Upper lobe of left lung (tissue), 6 donors: ENCODE measurements around the gene IMMP2L. TPM values are rescaled to one million over a fixed set of nuclear protein-coding genes. Genes with fewer than 3 reads are reported as not detected.
A peak's percentile ranks its signal among the peaks of the same experiment; 100 is the strongest.

Experiments
- ATAC-seq, 2 donors: fragments of 200-7000 bp; cut with Tn5 transposase; one replicate each; pipeline ENCODE4 v1.9.1; 2022; ENCODE audit warnings: mild to moderate bottlenecking in 2 of 2, moderate library complexity in 2 of 2; ENCODE audit not compliant: low FRiP score in 2 of 2
- DNase-seq, 2 donors: peaks; one replicate each; pipeline ENCODE4 v3.0.0-alpha.2; 2019 to 2020
- H3K27ac ChIP-seq, 4 donors: fragments of 200-600 bp; sonication (generic); one replicate each; pipeline ENCODE4 v1.5.1; 2016 to 2019
- H3K27me3 ChIP-seq, 4 donors: fragments of 200-600 bp; sonication (generic); one replicate each; pipeline ENCODE4 v1.5.1; 2017 to 2019
- H3K36me3 ChIP-seq, 4 donors: fragments of 200-600 bp; sonication (generic); one replicate each; pipeline ENCODE4 v1.5.1; 2016 to 2019
- H3K4me1 ChIP-seq, 4 donors: fragments of 200-600 bp; sonication (generic); one replicate each; pipeline ENCODE4 v1.5.1; 2018 to 2019
- H3K4me3 ChIP-seq, 4 donors: fragments of 200-600 bp; sonication (generic); one replicate each; pipeline ENCODE4 v1.5.1; 2017 to 2019; ENCODE audit warnings: mild to moderate bottlenecking in 2 of 4, moderate library complexity in 1 of 4
- H3K9me3 ChIP-seq, 4 donors: fragments of 200-600 bp; sonication (generic); one replicate each; pipeline ENCODE4 v1.5.1; 2018 to 2019
- EP300 ChIP-seq, 4 donors: sonication (generic); formaldehyde crosslinking; IDR thresholded peaks; one replicate each; pipeline ENCODE4 v1.5.1; 2017; ENCODE audit warnings: antibody characterized with exemption in 4 of 4, control low read depth in 2 of 4
- POLR2A ChIP-seq, 4 donors: fragments of 450-650 bp; IDR thresholded peaks; one replicate each; pipeline ENCODE4 v1.5.1; 2016 to 2017; ENCODE audit warnings: antibody characterized with exemption in 4 of 4, mild to moderate bottlenecking in 2 of 4
- POLR2AphosphoS5 ChIP-seq, 2 donors: sonication (generic); formaldehyde crosslinking; IDR thresholded peaks; one replicate each; pipeline ENCODE4 v1.5.1; 2017; ENCODE audit warnings: antibody characterized with exemption in 2 of 2
- WGBS, 2 donors: methylation state at CpG; one replicate each; pipeline ENCODE4 v1.1.5; 2017 to 2018; 5-methylcytosine and 5-hydroxymethylcytosine counted together
- total RNA-seq, 6 donors: library from RNA; depleted of rRNA in 4 of 6; stranded (reverse); fragments of >200 nt in 4 of 6; gene quantifications; one replicate each; pipeline versions ENCODE4 v1.1.0 to v1.2.1, GENCODE V29; 2016 to 2021
- TF ChIP-seq, protein P1 (sequence below), 6 experiments: fragments of 450-650 bp in 4 of 6; fragments of 200-600 bp in 2 of 6; sonication (generic) in 2 of 6; IDR thresholded peaks; one replicate each; pipeline ENCODE4 v1.5.1; 2016 to 2019; ENCODE audit warnings: antibody characterized with exemption in 6 of 6
- donor health status: DM: no; HTN: no; CAD: no; lungs with moderate emphysema.
- donor health status: DM: no; HTN: yes; CAD: no; lungs with severe emphysema.

IMMP2L gene
- total RNA-seq, 6 donors from 2014 or later: 7.1 to 17.5 (median 11.3) TPM

DNA sequence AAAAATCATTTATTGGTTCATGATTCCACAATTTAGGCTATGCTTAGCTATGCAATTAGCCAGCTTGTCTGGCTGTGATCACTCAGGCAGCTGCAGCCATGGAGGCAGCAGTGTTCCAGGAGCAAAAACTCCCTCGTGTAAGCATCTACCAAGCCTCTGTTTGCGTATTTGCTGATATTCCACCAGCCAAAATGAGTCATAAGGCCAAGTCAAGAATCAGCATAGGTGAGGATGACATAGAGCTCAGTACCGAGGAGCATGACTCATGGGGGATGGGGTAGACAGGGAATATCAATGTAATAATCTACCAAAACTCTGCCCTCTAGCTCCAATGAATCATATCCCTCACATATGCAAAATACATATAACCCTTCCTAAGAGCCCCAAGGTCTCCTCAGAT is 63.3 kb downstream of the IMMP2L start:
- TF ChIP-seq POLR2A (IDR thresholded peaks at IDR 0.05) (no peak), EP300 (IDR thresholded peaks at IDR 0.05) (no peak), POLR2AphosphoS5 (IDR thresholded peaks at IDR 0.05) (no peak)
- TF ChIP-seq, protein P1, sequence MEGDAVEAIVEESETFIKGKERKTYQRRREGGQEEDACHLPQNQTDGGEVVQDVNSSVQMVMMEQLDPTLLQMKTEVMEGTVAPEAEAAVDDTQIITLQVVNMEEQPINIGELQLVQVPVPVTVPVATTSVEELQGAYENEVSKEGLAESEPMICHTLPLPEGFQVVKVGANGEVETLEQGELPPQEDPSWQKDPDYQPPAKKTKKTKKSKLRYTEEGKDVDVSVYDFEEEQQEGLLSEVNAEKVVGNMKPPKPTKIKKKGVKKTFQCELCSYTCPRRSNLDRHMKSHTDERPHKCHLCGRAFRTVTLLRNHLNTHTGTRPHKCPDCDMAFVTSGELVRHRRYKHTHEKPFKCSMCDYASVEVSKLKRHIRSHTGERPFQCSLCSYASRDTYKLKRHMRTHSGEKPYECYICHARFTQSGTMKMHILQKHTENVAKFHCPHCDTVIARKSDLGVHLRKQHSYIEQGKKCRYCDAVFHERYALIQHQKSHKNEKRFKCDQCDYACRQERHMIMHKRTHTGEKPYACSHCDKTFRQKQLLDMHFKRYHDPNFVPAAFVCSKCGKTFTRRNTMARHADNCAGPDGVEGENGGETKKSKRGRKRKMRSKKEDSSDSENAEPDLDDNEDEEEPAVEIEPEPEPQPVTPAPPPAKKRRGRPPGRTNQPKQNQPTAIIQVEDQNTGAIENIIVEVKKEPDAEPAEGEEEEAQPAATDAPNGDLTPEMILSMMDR (IDR thresholded peaks at IDR 0.05): no peak
- Histone ChIP-seq H3K36me3 (no peaks in the 10 kb centered on the region), H3K9me3 (no peaks in the 10 kb centered on the region), H3K4me1 (no peaks in the 10 kb centered on the region), H3K4me3 (no peak overlapping the region), H3K27ac (no peak overlapping the region), H3K27me3 (no peaks in the 10 kb centered on the region)
- 84 to 88% methylated on average over 3 of the region's 3 CpGs for WGBS, 2 donors
- ATAC-seq (no peak), DNase-seq (no peak)

DNA sequence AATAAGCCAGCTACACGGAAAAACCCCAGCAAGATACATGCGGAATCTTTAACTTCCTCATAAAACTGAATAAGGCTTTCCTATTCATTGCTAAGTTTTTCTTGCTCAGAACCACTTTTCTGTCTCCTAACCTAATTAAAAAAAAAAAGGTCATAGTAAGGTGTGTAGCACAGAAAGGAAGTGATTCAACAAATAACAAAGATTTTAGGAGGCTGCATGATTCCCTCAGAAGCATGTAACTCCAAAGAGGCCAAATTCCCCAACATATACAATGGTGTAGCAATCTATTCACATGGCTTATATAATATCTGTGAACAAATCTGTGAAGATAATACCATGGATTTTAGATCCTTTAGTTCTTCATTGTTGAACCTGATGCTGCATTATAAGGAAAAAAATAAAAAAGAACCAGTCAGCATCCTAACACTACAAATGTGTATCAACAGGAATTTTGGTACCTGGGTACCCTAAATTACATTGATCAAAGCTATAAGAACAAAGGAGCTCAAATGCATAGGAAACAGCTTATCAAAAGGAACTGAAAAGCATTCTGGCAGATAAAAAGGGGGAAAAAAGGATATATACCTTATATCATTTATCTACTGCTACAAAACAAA is 63.8 kb downstream of the IMMP2L start:
- 73 to 85% methylated on average over 2 of the region's 2 CpGs for WGBS, 2 donors
- DNase-seq (no peak), ATAC-seq (no peak)
- Histone ChIP-seq H3K4me1 (no peaks in the 10 kb centered on the region), H3K27ac (no peak overlapping the region), H3K4me3 (no peak overlapping the region), H3K9me3 (no peaks in the 10 kb centered on the region), H3K36me3 (no peaks in the 10 kb centered on the region), H3K27me3 (no peaks in the 10 kb centered on the region)
- TF ChIP-seq, protein P1 (IDR thresholded peaks at IDR 0.05): no peak
- TF ChIP-seq POLR2A (IDR thresholded peaks at IDR 0.05) (no peak), EP300 (IDR thresholded peaks at IDR 0.05) (no peak), POLR2AphosphoS5 (IDR thresholded peaks at IDR 0.05) (no peak)

DNA sequence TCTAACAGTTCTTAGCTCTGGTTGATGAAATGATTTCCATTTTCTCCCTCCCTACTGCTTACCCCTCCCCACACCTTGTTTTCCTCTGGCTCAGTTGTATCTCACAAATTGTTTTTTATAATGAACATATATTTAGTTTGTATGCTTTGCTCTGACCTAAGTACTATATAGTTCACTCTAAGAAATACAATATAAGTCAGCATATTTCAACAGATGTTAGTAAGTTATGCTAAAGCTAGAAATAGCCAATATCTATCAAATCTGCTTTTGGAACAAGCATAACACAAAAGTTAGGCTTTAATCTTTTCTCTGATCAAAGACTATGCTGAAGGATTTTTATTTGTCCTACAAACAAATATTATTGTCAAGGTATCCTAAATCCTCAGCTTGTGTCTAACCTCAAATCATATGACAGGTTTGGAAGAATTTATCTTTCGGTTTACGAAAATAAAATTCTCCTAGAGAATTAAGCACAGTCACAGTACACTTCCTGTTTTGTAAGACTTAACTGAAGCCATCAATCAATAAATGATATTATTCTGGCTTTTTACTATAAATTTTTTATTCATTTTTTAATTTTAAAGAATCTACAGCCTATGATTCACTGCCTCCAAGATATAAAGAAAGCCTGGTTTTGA is 67.0 kb downstream of the IMMP2L start:
- Histone ChIP-seq H3K27me3 (no peaks in the 10 kb centered on the region), H3K4me1 (no peaks in the 10 kb centered on the region), H3K27ac (no peak overlapping the region), H3K36me3 (no peaks in the 10 kb centered on the region), H3K4me3 (no peak overlapping the region), H3K9me3 (no peaks in the 10 kb centered on the region)
- DNase-seq (no peak), ATAC-seq (no peak)
- TF ChIP-seq EP300 (IDR thresholded peaks at IDR 0.05) (no peak), POLR2A (IDR thresholded peaks at IDR 0.05) (no peak), POLR2AphosphoS5 (IDR thresholded peaks at IDR 0.05) (no peak)
- TF ChIP-seq, protein P1 (IDR thresholded peaks at IDR 0.05): no peak
- WGBS, 2 donors: 72 to 78% methylated on average over 2 of the region's 2 CpGs

DNA sequence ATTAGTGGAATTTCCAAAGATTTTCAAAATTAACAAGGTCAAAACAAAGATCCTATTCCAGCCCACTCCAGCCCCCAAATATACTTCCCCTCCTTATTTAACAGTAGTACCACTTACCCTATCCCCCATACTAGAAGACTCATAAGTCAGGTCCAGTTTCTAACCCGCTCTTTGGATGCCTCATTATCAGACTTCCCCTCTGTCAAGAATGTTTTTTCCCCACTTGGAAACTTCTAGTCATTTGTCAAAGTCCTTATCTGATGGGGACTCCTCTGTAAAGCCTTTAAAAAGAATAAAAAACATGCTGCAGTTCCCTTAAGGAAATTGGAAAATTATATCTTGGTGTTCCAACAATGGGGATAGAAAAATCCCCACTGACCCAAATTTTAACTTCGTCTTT is 70.1 kb downstream of the IMMP2L start:
- WGBS, 2 donors: 64 to 73% methylated on average over 2 of the region's 2 CpGs
- DNase-seq: no peak
- ATAC-seq: no peak
- no peak for TF ChIP-seq POLR2A (IDR thresholded peaks at IDR 0.05)
- H3K4me1 ChIP-seq: no peaks in the 10 kb centered on the region
- no peak overlapping the region for H3K27ac ChIP-seq
- no peak overlapping the region for H3K4me3 ChIP-seq
- no peaks in the 10 kb centered on the region for H3K27me3 ChIP-seq
- H3K36me3 ChIP-seq: no peaks in the 10 kb centered on the region
- no peaks in the 10 kb centered on the region for H3K9me3 ChIP-seq

DNA sequence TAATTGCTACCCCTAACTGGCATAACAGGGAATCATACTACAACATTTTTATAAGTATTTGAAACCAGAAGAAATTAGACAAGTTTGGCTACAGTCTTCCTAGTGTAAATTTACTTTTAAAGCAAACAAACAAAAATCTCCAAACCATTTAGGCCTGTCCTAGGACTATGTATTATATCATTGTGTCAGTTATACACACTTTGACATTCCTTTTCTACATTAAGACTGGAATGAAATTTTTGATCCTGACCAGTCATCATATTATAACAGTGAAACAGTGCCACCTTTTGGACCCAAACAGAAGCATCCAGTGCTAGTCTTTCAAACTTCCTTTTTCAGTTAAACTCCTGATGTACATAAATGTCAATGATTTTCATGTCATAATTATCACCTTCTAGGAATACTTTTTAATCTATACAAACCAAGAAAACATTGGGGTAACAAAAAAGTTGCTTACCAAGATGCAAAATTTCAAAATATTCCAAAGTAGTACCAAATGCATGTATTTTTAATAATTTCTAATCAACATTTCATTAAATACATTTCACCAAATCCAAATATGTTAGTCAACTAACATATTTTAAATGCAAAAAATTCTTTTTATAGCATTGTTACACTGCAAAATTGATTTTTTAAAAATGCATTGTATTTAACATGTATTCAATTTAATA is 75.7 kb downstream of the IMMP2L start:
- H3K27ac ChIP-seq: no peak overlapping the region
- peak in 1 of 2 donors; percentile 73 for ATAC-seq

More for the DNA sequence above, 75.7 kb downstream of the IMMP2L start:
- Histone ChIP-seq H3K9me3 (no peaks in the 10 kb centered on the region), H3K4me1 (no peaks in the 10 kb centered on the region), H3K27me3 (no peaks in the 10 kb centered on the region), H3K36me3 (no peaks in the 10 kb centered on the region), H3K4me3 (no peak overlapping the region)
- no peak for DNase-seq
- TF ChIP-seq, protein P1 (IDR thresholded peaks at IDR 0.05): peak; percentile 30 to 69 (median 57)
- no peak for TF ChIP-seq EP300 (IDR thresholded peaks at IDR 0.05)
- no peak for TF ChIP-seq POLR2A (IDR thresholded peaks at IDR 0.05)
- TF ChIP-seq POLR2AphosphoS5 (IDR thresholded peaks at IDR 0.05): no peak
